Inflammatory macrophage treated with lipopolysaccharide for 1 hour (primary cell): Measurements from ENCODE around the gene GDPD5.

Experiments used
- DNase-seq, 2 donors: peaks; one replicate each; pipeline ENCODE4 v3.0.0-alpha.2; 2020 to 2022

GDPD5 gene

GRCh38 chr11:75469785-75470405 lies 55.8 kb downstream of the GDPD5 start:
- no peak for DNase-seq

GRCh38 chr11:75468534-75469340 lies 57.0 kb downstream of the GDPD5 start:
- DNase-seq = no peak

- no peak for DNase-seq
These were observed 57.9 kb downstream of the GDPD5 start for GRCh38 chr11:75467881-75468280.

- DNase-seq = no peak
These were observed 58.4 kb downstream of the GDPD5 start for GRCh38 chr11:75467311-75467710.

- no peak for DNase-seq
These were observed 59.8 kb downstream of the GDPD5 start for GRCh38 chr11:75465701-75466531.

- DNase-seq = no peak
These were observed 62.5 kb downstream of the GDPD5 start for GRCh38 chr11:75463106-75463774.

- DNase-seq = no peak
These were observed 63.6 kb downstream of the GDPD5 start for GRCh38 chr11:75462117-75462653.

- no peak for DNase-seq
These were observed 64.6 kb downstream of the GDPD5 start for GRCh38 chr11:75461151-75461550.

GRCh38 chr11:75456596-75457183 lies 69.1 kb downstream of the GDPD5 start:
- no peak for DNase-seq

GRCh38 chr11:75454987-75455386 lies 70.8 kb downstream of the GDPD5 start:
- DNase-seq = no peak

GRCh38 chr11:75453916-75454655 lies 71.7 kb downstream of the GDPD5 start:
- DNase-seq = no peak

GRCh38 chr11:75450826-75451821 lies 74.6 kb downstream of the GDPD5 start:
- DNase-seq = peak in 1 of 2 donors; percentile 14

- no peak for DNase-seq
These were observed 75.5 kb downstream of the GDPD5 start for GRCh38 chr11:75450236-75450635.

GRCh38 chr11:75449776-75450175 lies 76.0 kb downstream of the GDPD5 start:
- no peak for DNase-seq

- DNase-seq = no peak
These were observed 76.5 kb downstream of the GDPD5 start for GRCh38 chr11:75449271-75449670.

GRCh38 chr11:75447415-75447814 lies 78.3 kb downstream of the GDPD5 start:
- no peak for DNase-seq

- peak; percentile 22 to 87 for DNase-seq
These were observed 80.3 kb downstream of the GDPD5 start for GRCh38 chr11:75445315-75445953.

GRCh38 chr11:75443043-75443442 lies 82.7 kb downstream of the GDPD5 start:
- no peak for DNase-seq

GRCh38 chr11:75442161-75442885 lies 83.4 kb downstream of the GDPD5 start:
- DNase-seq = no peak
